GM18520 (cell line): ENCODE results near the gene LAMTOR4.
"Not testable (repeated sequence)": the region's sequence is repeated elsewhere in the genome, so short reads cannot be mapped to it uniquely, and the experiment has no call there.

ENCODE experiments used
- ATAC-seq: cut with Tn5 transposase; IDR thresholded peaks from one replicate; pipeline ENCODE4 v1.9.1; 2021; ENCODE audit not compliant: unreplicated experiment

The LAMTOR4 gene

GRCh38 chr7:100122067-100122466, 26.7 kb upstream of the LAMTOR4 start:
- ATAC-seq: no peak

- no peak for ATAC-seq
These were observed 26.1 kb upstream of the LAMTOR4 start for GRCh38 chr7:100122568-100122967.

GRCh38 chr7:100124301-100125230, 24.2 kb upstream of the LAMTOR4 start:
- no peak for ATAC-seq

- ATAC-seq: no peak
These were observed 22.3 kb upstream of the LAMTOR4 start for GRCh38 chr7:100126239-100126930.

GRCh38 chr7:100126931-100127865, 21.5 kb upstream of the LAMTOR4 start, which contains the start of gene MBLAC1:
TSS of gene MBLAC1 (plus strand) at chr7:100126967. CDS start at chr7:100127396, 429 bp downstream.
- no peak for ATAC-seq

- no peak for ATAC-seq
These were observed 20.7 kb upstream of the LAMTOR4 start for GRCh38 chr7:100127866-100128636.

GRCh38 chr7:100128637-100128963, 20.1 kb upstream of the LAMTOR4 start:
- no peak for ATAC-seq

GRCh38 chr7:100130220-100130607, 18.5 kb upstream of the LAMTOR4 start:
- not testable (repeated sequence) for ATAC-seq

- no peak for ATAC-seq
These were observed 17.9 kb upstream of the LAMTOR4 start for GRCh38 chr7:100130608-100131453.

- ATAC-seq: no peak
These were observed 16.6 kb upstream of the LAMTOR4 start for GRCh38 chr7:100132126-100132525.

- ATAC-seq: no peak
These were observed 16.0 kb upstream of the LAMTOR4 start for GRCh38 chr7:100132697-100133151.

GRCh38 chr7:100137851-100138760, 10.6 kb upstream of the LAMTOR4 start:
- ATAC-seq: no peak

- no peak for ATAC-seq
These were observed 7.2 kb upstream of the LAMTOR4 start for GRCh38 chr7:100141555-100141949.

GRCh38 chr7:100142461-100142860, 6.3 kb upstream of the LAMTOR4 start:
- ATAC-seq: no peak

GRCh38 chr7:100146350-100146749, 2.4 kb upstream of the LAMTOR4 start:
- ATAC-seq: not testable (repeated sequence)

GRCh38 chr7:100147278-100147677, 1.4 kb upstream of the LAMTOR4 start:
- ATAC-seq: no peak

- ATAC-seq: no peak
These were observed 526 bp upstream of the LAMTOR4 start for GRCh38 chr7:100148225-100148558.

GRCh38 chr7:100152404-100152803, 3.7 kb downstream of the LAMTOR4 start:
- no peak for ATAC-seq
